H1 (cell line): ENCODE measurements around the gene IL10RA. TPM values are rescaled to one million over a fixed set of nuclear protein-coding genes. Genes with fewer than 3 reads are reported as not detected.

Source experiments
- CTCF ChIA-PET: fragments of 300-600 bp; sonication (Branson Sonifier 250); formaldehyde crosslinking; loops from one replicate; lab custom pipeline; 2021; ENCODE audit not compliant: partially characterized antibody; lab: Charles Lee
- POLR2A ChIA-PET: fragments of 300-600 bp; sonication (Branson Sonifier 250); formaldehyde crosslinking; loops from one replicate; lab custom pipeline; 2021; ENCODE audit warnings: inconsistent platforms; ENCODE audit not compliant: partially characterized antibody; lab: Charles Lee
- DNase-seq, 2 experiments: peaks; one replicate each; pipeline versions ENCODE4 v3.0.0 to v3.0.0-alpha.2; 2010 to 2022; ENCODE audit warnings: low spot score in 2 of 2, low read depth in 1 of 2, mixed read lengths in 1 of 2
- FAIRE-seq: peaks from 2 replicates; lab custom pipeline; 2011; peaks lifted over from hg19 to GRCh38; lab: Jason Lieb, UNC
- H2AFZ ChIP-seq: 2 replicates; pipeline ENCODE4 v1.8.1; 2012; ENCODE audit warnings: low read length, inconsistent platforms
- H2AK5ac ChIP-seq: 2 replicates; pipeline ENCODE4 v1.6.1; 2013; ENCODE audit warnings: low read depth, low read length
- H2BK120ac ChIP-seq: replicated peaks from 2 replicates; pipeline ENCODE3; 2013; ENCODE audit warnings: low read depth, low read length, inconsistent platforms
- H2BK12ac ChIP-seq: 2 replicates; pipeline ENCODE4 v1.6.1; 2013; ENCODE audit warnings: low read depth, low read length
- H2BK15ac ChIP-seq: 2 replicates; pipeline ENCODE4 v1.6.1; 2013; ENCODE audit warnings: low read length
- H2BK20ac ChIP-seq: 2 replicates; pipeline ENCODE4 v1.6.1; 2013; ENCODE audit warnings: low read length
- H2BK5ac ChIP-seq: 2 replicates; pipeline ENCODE4 v1.6.1; 2013; ENCODE audit warnings: low read depth, low read length
- H3K14ac ChIP-seq: 2 replicates; pipeline ENCODE4 v1.6.1; 2013; ENCODE audit warnings: inconsistent platforms; ENCODE audit not compliant: insufficient read length
- H3K18ac ChIP-seq: 2 replicates; pipeline ENCODE4 v1.6.1; 2013; ENCODE audit warnings: low read length; ENCODE audit errors: extremely low read depth
- H3K23ac ChIP-seq: 2 replicates; pipeline ENCODE4 v1.6.1; 2013; ENCODE audit warnings: inconsistent platforms; ENCODE audit not compliant: insufficient read length
- H3K23me2 ChIP-seq: 2 replicates; pipeline ENCODE4 v1.6.1; 2013; ENCODE audit warnings: low read depth, low read length
- H3K27ac ChIP-seq: 2 replicates; pipeline ENCODE4 v1.6.1; 2011; ENCODE audit warnings: low read depth, low read length, inconsistent platforms
- H3K27me3 ChIP-seq, 4 experiments: replicated peaks in 1 of 4; 1 replicate in 1 of 4; 2 replicates in 3 of 4; pipeline versions ENCODE4 v1.6.1 to v1.8.1; 2011 to 2013; ENCODE audit warnings: low read length in 3 of 4, mild to moderate bottlenecking in 3 of 4, inconsistent platforms in 2 of 4, mixed read lengths in 2 of 4, moderate library complexity in 1 of 4; ENCODE audit not compliant: control insufficient read depth in 3 of 4, insufficient read depth in 3 of 4; ENCODE audit errors: extremely low read depth in 1 of 4
- H3K36me3 ChIP-seq, 4 experiments: 2 replicates each; pipeline versions ENCODE4 v1.6.1 to v1.8.1; 2011 to 2013; ENCODE audit warnings: mild to moderate bottlenecking in 4 of 4, low read length in 3 of 4, moderate library complexity in 2 of 4, control low read depth in 1 of 4, inconsistent platforms in 1 of 4; ENCODE audit not compliant: insufficient read depth in 4 of 4, control insufficient read depth in 2 of 4
- H3K4ac ChIP-seq: replicated peaks from 2 replicates; pipeline ENCODE3; 2013; ENCODE audit warnings: low read length, low read depth, mixed read lengths, inconsistent platforms; ENCODE audit not compliant: insufficient read length
- H3K4me1 ChIP-seq, 4 experiments: replicated peaks in 1 of 4; 1 replicate in 1 of 4; 2 replicates in 3 of 4; pipeline versions ENCODE4 v1.6.1 to v1.8.1; 2011 to 2013; ENCODE audit warnings: low read length in 3 of 4, inconsistent platforms in 2 of 4, mixed read lengths in 1 of 4; ENCODE audit not compliant: insufficient read depth in 4 of 4, control insufficient read depth in 3 of 4
- H3K4me2 ChIP-seq, 2 experiments: 2 replicates each; pipeline versions ENCODE4 v1.6.1 to v1.8.1; 2011 to 2013; ENCODE audit warnings: low read depth in 2 of 2, low read length in 2 of 2, control low read depth in 1 of 2, inconsistent platforms in 1 of 2, mild to moderate bottlenecking in 1 of 2; ENCODE audit not compliant: insufficient read depth in 1 of 2
- H3K4me3 ChIP-seq, 4 experiments: fragments of 200-600, 300-600 bp in 1 of 4; sonication (generic), shearing (Covaris generic), sonication (Bioruptor Twin) in 1 of 4; 2 replicates each; pipeline versions ENCODE4 v1.5.1 to v1.8.1; 2011 to 2016; ENCODE audit warnings: low read length in 4 of 4, low read depth in 3 of 4, control low read depth in 2 of 4, inconsistent platforms in 2 of 4, mild to moderate bottlenecking in 2 of 4, mixed read lengths in 1 of 4, moderate library complexity in 1 of 4; ENCODE audit not compliant: insufficient read depth in 2 of 4; ENCODE audit errors: extremely low read depth in 1 of 4
- H3K56ac ChIP-seq: replicated peaks from 2 replicates; pipeline ENCODE3; 2013; ENCODE audit warnings: low read depth, mild to moderate bottlenecking, mixed read lengths, low read length, inconsistent platforms; ENCODE audit not compliant: insufficient read length
- H3K79me1 ChIP-seq: 2 replicates; pipeline ENCODE4 v1.6.1; 2013; ENCODE audit warnings: low read depth, low read length, control low read depth
- H3K79me2 ChIP-seq, 2 experiments: 2 replicates each; pipeline versions ENCODE4 v1.6.1 to v1.8.1; 2012 to 2013; ENCODE audit warnings: low read length in 2 of 2, mild to moderate bottlenecking in 2 of 2, inconsistent platforms in 1 of 2; ENCODE audit not compliant: insufficient read depth in 2 of 2, control insufficient read depth in 1 of 2
- H3K9ac ChIP-seq, 4 experiments: replicated peaks in 1 of 4; 1 replicate in 1 of 4; 2 replicates in 3 of 4; pipeline versions ENCODE4 v1.6.1 to v1.8.1; 2011 to 2013; ENCODE audit warnings: low read depth in 3 of 4, low read length in 3 of 4, control low read depth in 2 of 4, mild to moderate bottlenecking in 2 of 4, moderate library complexity in 2 of 4, inconsistent platforms in 1 of 4; ENCODE audit errors: extremely low read depth in 1 of 4
- H3K9me3 ChIP-seq, 2 experiments: 2 replicates each; pipeline versions ENCODE4 v1.6.1 to v1.8.1; 2012 to 2013; ENCODE audit warnings: mild to moderate bottlenecking in 2 of 2, moderate library complexity in 2 of 2, control low read depth in 1 of 2, inconsistent platforms in 1 of 2, low read depth in 1 of 2, low read length in 1 of 2, mixed read lengths in 1 of 2; ENCODE audit not compliant: insufficient read depth in 2 of 2
- H4K20me1 ChIP-seq, 2 experiments: replicated peaks in 1 of 2; 2 replicates each; pipeline versions ENCODE3 to v1.8.1; 2011 to 2013; ENCODE audit warnings: inconsistent platforms in 2 of 2, low read length in 2 of 2, mild to moderate bottlenecking in 1 of 2; ENCODE audit not compliant: insufficient read depth in 2 of 2, control insufficient read depth in 1 of 2
- H4K5ac ChIP-seq: 2 replicates; pipeline ENCODE4 v1.6.1; 2013; ENCODE audit warnings: low read length, low read depth, mixed read lengths, inconsistent platforms; ENCODE audit not compliant: insufficient read length
- H4K8ac ChIP-seq: 2 replicates; pipeline ENCODE4 v1.8.0; 2013; ENCODE audit warnings: mild to moderate bottlenecking, moderate library complexity, low read length, inconsistent platforms; ENCODE audit not compliant: insufficient read depth; ENCODE audit errors: extremely low read depth
- H4K91ac ChIP-seq: replicated peaks from 2 replicates; pipeline ENCODE3; 2013; ENCODE audit warnings: low read length, mixed read lengths, inconsistent platforms; ENCODE audit not compliant: insufficient read length
- RXRA ChIP-seq: IDR thresholded peaks from 2 replicates; pipeline ENCODE4 v1.6.1; 2011; ENCODE audit warnings: low read depth, mild to moderate bottlenecking, low read length, moderate library complexity; ENCODE audit not compliant: insufficient read depth
- WGBS, 2 experiments: shearing (Covaris generic) in 1 of 2; methylation state at CpG; one replicate each; pipeline versions ENCODE4 v1.1.6 to v1.1.7; 2013 to 2015; ENCODE audit warnings: low lambda C conversion rate in 2 of 2, mixed read lengths in 2 of 2, inconsistent platforms in 1 of 2, low coverage in 1 of 2, missing lambda C conversion rate in 1 of 2; ENCODE audit not compliant: insufficient replicate concordance in 2 of 2, insufficient coverage in 1 of 2, insufficient read length in 1 of 2; ENCODE audit errors: extremely low coverage in 1 of 2, missing lambda C conversion rate in 1 of 2; 5-methylcytosine and 5-hydroxymethylcytosine counted together
- polyA plus RNA-seq, 7 experiments: library from polyadenylated mRNA; depleted of rRNA in 3 of 7; stranded (reverse) in 5 of 7; unstranded in 2 of 7; fragments of >200 nt in 5 of 7; fragments of 200-250 nt in 2 of 7; gene quantifications; 1 replicate in 5 of 7; 2 replicates in 1 of 7; 4 replicates in 1 of 7; pipeline versions ENCODE4 v1.2.1 to v1.2.3, GENCODE V29; 2011 to 2013; ENCODE audit warnings: missing spikeins in 2 of 7, mixed read lengths in 2 of 7
- total RNA-seq: library from RNA; stranded (reverse); fragmentation: NEBNext Ultra II Directional; extraction: Animal tissue kit (Norgen Biotek cat#: 25700); gene quantifications from 2 replicates; pipeline ENCODE4 v1.2.1, GENCODE V29; 2021

IL10RA gene
- total and polyA plus RNA-seq, 2 of the 8 experiments (the other 6 are each of a cell fraction or from before 2014, with no cell fraction given), result 0.05 to 0.11 TPM

- DNase-seq (no peak), FAIRE-seq (no peak)
- no peak overlapping the region for H2BK120ac ChIP-seq
- H3K23me2 ChIP-seq, result no peaks in the 10 kb centered on the region
- no peak overlapping the region for H3K23ac ChIP-seq
- no peak overlapping the region for H2BK15ac ChIP-seq
- no peak overlapping the region for H4K91ac ChIP-seq
- no peak overlapping the region for H3K4me2 ChIP-seq
- H3K36me3 ChIP-seq, result no peaks in the 10 kb centered on the region
- no peak overlapping the region for H2BK20ac ChIP-seq
- no peaks in the 10 kb centered on the region for H3K9me3 ChIP-seq
- no peak overlapping the region for H4K8ac ChIP-seq
- TF ChIP-seq RXRA, result no peak
- TF ChIP-seq, all 59 proteins: peak for 0
- H4K5ac ChIP-seq, result no peak overlapping the region
- no peak overlapping the region for H2BK5ac ChIP-seq
- no peak overlapping the region for H3K9ac ChIP-seq
- H3K79me2 ChIP-seq, result no peaks in the 10 kb centered on the region
- H3K4me3 ChIP-seq, result no peak overlapping the region
- H3K27ac ChIP-seq, result no peak overlapping the region
- H2AK5ac ChIP-seq, result no peak overlapping the region
- H3K18ac ChIP-seq, result no peak overlapping the region
- H3K14ac ChIP-seq, result no peak overlapping the region
- CTCF ChIA-PET, result interaction anchor here (0.6 to 7.2 kb wide), 15 partner anchors 10 to 134 kb away, joined by 3 to 173 read pairs (median 4); partner anchors contain the start of gene TMPRSS13
- WGBS, 2 experiments, result 90% methylated on average over 5 of the region's 6 CpGs; no CpG with 5 or more reads in 1 of the 2 experiments
- POLR2A ChIA-PET, result no interaction called here
- no peak overlapping the region for H3K4ac ChIP-seq
- H3K79me1 ChIP-seq, result no peaks in the 10 kb centered on the region
- no peak overlapping the region for H2BK12ac ChIP-seq
- 0 out of 7 replicates have a peak, but pooled peaks cover 0 to 2% (median 0%) of the 10 kb centered on the region in 4 experiments for H3K4me1 ChIP-seq
- H3K27me3 ChIP-seq, result no peaks in the 10 kb centered on the region; a peak in 1 of 7 replicates
- H2AFZ ChIP-seq, result no peak overlapping the region
- H3K56ac ChIP-seq, result no peak overlapping the region
- no peaks in the 10 kb centered on the region for H4K20me1 ChIP-seq
Observed at GRCh38 chr11:117941976-117942654, 44.1 kb upstream of the IL10RA start.
